B cell (primary cell): ENCODE measurements around the gene C1QTNF12. TPM values are rescaled to one million over a fixed set of nuclear protein-coding genes. Genes with fewer than 3 reads are reported as not detected.

Experiments
- ATAC-seq: fragments of 200-7000 bp; cut with Tn5 transposase; one replicate; pipeline ENCODE4 v1.10.0; 2021; ENCODE audit warnings: low read depth, mild to moderate bottlenecking, moderate number of reproducible peaks, moderate library complexity
- CTCF ChIA-PET: fragments of 350-600 bp; sonication (Branson Sonifier 250); formaldehyde crosslinking; loops from one replicate; lab custom pipeline; 2021; ENCODE audit warnings: antibody characterized with exemption, inconsistent platforms; lab: Charles Lee
- POLR2A ChIA-PET: fragments of 350-600 bp; sonication (Branson Sonifier 250); formaldehyde crosslinking; loops from one replicate; lab custom pipeline; 2021; ENCODE audit warnings: antibody characterized with exemption; lab: Charles Lee
- DNase-seq: peaks from one replicate; pipeline ENCODE4 v3.0.0; 2013
- H2AFZ ChIP-seq: 2 replicates; pipeline ENCODE4 v1.6.1; 2012; ENCODE audit warnings: mild to moderate bottlenecking, low read depth, low read length; ENCODE audit not compliant: insufficient read depth, poor library complexity, severe bottlenecking
- H3K27ac ChIP-seq, 2 donors: 1 replicate in 1 of 2; 2 replicates in 1 of 2; pipeline ENCODE4 v1.5.1; 2012 to 2013; ENCODE audit warnings: low read length in 2 of 2, mild to moderate bottlenecking in 2 of 2, moderate library complexity in 1 of 2
- H3K27me3 ChIP-seq, 4 experiments: fragments of 200-600 bp in 1 of 4; sonication (generic) in 1 of 4; replicated peaks in 1 of 4; 1 replicate in 2 of 4; 2 replicates in 2 of 4; pipeline versions ENCODE4 v1.6.1 to v1.7.0; 2013 to 2016; ENCODE audit warnings: low read length in 3 of 4, mild to moderate bottlenecking in 2 of 4, mixed read lengths in 1 of 4, moderate library complexity in 1 of 4; ENCODE audit not compliant: insufficient read depth in 4 of 4, control insufficient read depth in 3 of 4; ENCODE audit errors: control extremely low read depth in 1 of 4
- H3K36me3 ChIP-seq, 2 experiments: replicated peaks in 1 of 2; 1 replicate in 1 of 2; 2 replicates in 1 of 2; pipeline versions ENCODE4 v1.6.1 to v1.7.1; 2013; ENCODE audit warnings: low read length in 1 of 2; ENCODE audit not compliant: insufficient read depth in 2 of 2, control insufficient read depth in 1 of 2; ENCODE audit errors: control extremely low read depth in 1 of 2, extremely low read depth in 1 of 2
- H3K4me1 ChIP-seq, 2 donors: fragments of 200-600 bp in 1 of 2; sonication (generic) in 1 of 2; 1 replicate in 1 of 2; 2 replicates in 1 of 2; pipeline versions ENCODE4 v1.5.1 to v1.6.1; 2013 to 2017; ENCODE audit warnings: low read length in 2 of 2; ENCODE audit not compliant: control insufficient read depth in 2 of 2, insufficient read depth in 2 of 2
- H3K4me2 ChIP-seq: replicated peaks from 2 replicates; pipeline ENCODE3; 2012; ENCODE audit warnings: mild to moderate bottlenecking, low read depth, low read length; ENCODE audit not compliant: poor library complexity, severe bottlenecking
- H3K4me3 ChIP-seq, 5 experiments: fragments of 200-600 bp in 1 of 5; sonication (generic) in 1 of 5; 1 replicate in 3 of 5; 2 replicates in 2 of 5; pipeline versions ENCODE4 v1.5.1 to v1.7.0; 2011 to 2016; ENCODE audit warnings: low read length in 4 of 5, mild to moderate bottlenecking in 4 of 5, low read depth in 2 of 5, control low read depth in 1 of 5, moderate library complexity in 1 of 5; ENCODE audit not compliant: insufficient read depth in 1 of 5; ENCODE audit errors: control extremely low read depth in 1 of 5, extremely low read depth in 1 of 5
- H3K79me2 ChIP-seq: fragments of 200-600 bp; sonication (generic); one replicate; pipeline ENCODE4 v1.6.0; 2016; ENCODE audit warnings: low read length; ENCODE audit not compliant: control insufficient read depth, insufficient read depth
- H3K9ac ChIP-seq: fragments of 200-600 bp; sonication (generic); 2 replicates; pipeline ENCODE4 v1.6.1; 2017; ENCODE audit warnings: mild to moderate bottlenecking, low read length, moderate library complexity
- H3K9me3 ChIP-seq, 3 donors: one replicate each; pipeline versions ENCODE4 v1.6.1 to v1.7.1; 2013; ENCODE audit warnings: low read length in 2 of 3; ENCODE audit not compliant: control insufficient read depth in 2 of 3, insufficient read depth in 1 of 3; ENCODE audit errors: control extremely low read depth in 1 of 3
- H4K20me1 ChIP-seq: 2 replicates; pipeline ENCODE4 v1.6.0; 2012; ENCODE audit warnings: mild to moderate bottlenecking, low read length; ENCODE audit not compliant: insufficient read depth, control insufficient read depth, poor library complexity, severe bottlenecking
- H3K27ac Mint-ChIP-seq: one replicate; pipeline ENCODE4 v1.8.0; 2021; ENCODE audit warnings: mixed read lengths
- H3K27me3 Mint-ChIP-seq: one replicate; pipeline ENCODE4 v1.8.0; 2021; ENCODE audit warnings: mixed read lengths
- H3K4me1 Mint-ChIP-seq: one replicate; pipeline ENCODE4 v1.8.0; 2021; ENCODE audit warnings: mixed read lengths
- H3K4me3 Mint-ChIP-seq: one replicate; pipeline ENCODE4 v1.8.0; 2021; ENCODE audit warnings: mixed read lengths
- H3K9me3 Mint-ChIP-seq: one replicate; pipeline ENCODE4 v1.8.0; 2022; ENCODE audit warnings: mixed read lengths; ENCODE audit not compliant: insufficient read depth
- EZH2 ChIP-seq: IDR thresholded peaks from 2 replicates; pipeline ENCODE4 v1.6.1; 2012; ENCODE audit warnings: borderline replicate concordance, low read depth, mild to moderate bottlenecking, moderate library complexity, low read length; ENCODE audit not compliant: insufficient read depth, poor library complexity, severe bottlenecking
- WGBS: methylation state at CpG from one replicate; pipeline ENCODE4 v1.1.5; 2013; ENCODE audit warnings: missing lambda C conversion rate; ENCODE audit not compliant: insufficient coverage; 5-methylcytosine and 5-hydroxymethylcytosine counted together
- intact Hi-C: fragments of 100-400 bp; cut with micrococcal nuclease; formaldehyde crosslinking; loops from one replicate; pipeline ENCODE4 v1.10.0; 2022
- polyA plus RNA-seq: library from polyadenylated mRNA; depleted of rRNA; stranded (reverse); fragments of >200 nt; gene quantifications from 2 replicates; pipeline ENCODE4 v1.2.3, GENCODE V29; 2012
- total RNA-seq, 2 donors: library from RNA; stranded (reverse); fragments of 120-200 nt in 1 of 2; gene quantifications; 1 replicate in 1 of 2; 2 replicates in 1 of 2; pipeline versions ENCODE4 v1.2.3 to v1.2.4, GENCODE V29; 2013 to 2022
- TF ChIP-seq, protein P1 (sequence below): fragments of 200-600 bp; IDR thresholded peaks from one replicate; pipeline ENCODE4 v1.8.0; 2022; ENCODE audit warnings: antibody characterized with exemption, mild to moderate bottlenecking

Gene C1QTNF12
- total and polyA plus RNA-seq, 2 donors (not counting 1 experiment from before 2014, with no cell fraction given): 1.2 to 3.2 TPM

DNA sequence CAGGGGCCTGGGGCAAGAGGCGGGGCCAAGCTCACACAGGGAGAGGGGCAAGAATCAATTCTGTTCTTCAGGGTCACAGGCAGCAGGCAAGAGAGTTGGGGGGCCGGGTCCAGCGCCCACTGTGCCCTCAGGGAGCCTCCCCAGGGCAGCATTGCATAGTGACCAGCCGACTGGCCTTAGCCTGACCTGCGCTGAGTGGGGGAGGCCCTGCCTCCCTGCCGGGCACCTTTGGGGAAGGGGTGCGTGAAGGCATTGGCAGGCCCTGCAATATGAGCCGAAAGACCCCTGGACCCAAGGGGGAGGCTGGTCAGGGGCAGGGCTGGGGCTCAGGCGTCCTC lies 45.9 kb upstream of the C1QTNF12 start:
- H3K4me1 ChIP-seq: peaks cover 0 to 16% of the 10 kb centered on the region in 2 donors
- H3K9me3 Mint-ChIP-seq: no peaks in the 10 kb centered on the region
- H3K4me3 ChIP-seq: no peak overlapping the region
- no peak overlapping the region for H3K27ac ChIP-seq
- no peaks in the 10 kb centered on the region for H3K9me3 ChIP-seq
- DNase-seq: no peak
- no peaks in the 10 kb centered on the region for H4K20me1 ChIP-seq
- H3K4me3 Mint-ChIP-seq: no peak overlapping the region
- H3K27me3 Mint-ChIP-seq: no peaks in the 10 kb centered on the region
- intact Hi-C loops: loop anchor here (2.0 kb wide), 2 partner anchors 170 to 260 kb away; no protein-coding TSS in a partner anchor
- peaks cover 11% of the 10 kb centered on the region for H3K4me1 Mint-ChIP-seq
- H3K27ac Mint-ChIP-seq: no peak overlapping the region
- WGBS: 90% methylated on average over 9 of the region's 9 CpGs
- ChIA-PET CTCF (interaction anchor here (0.6 to 4.3 kb wide), 27 partner anchors 8 to 311 kb away, joined by 3 to 118 read pairs (median 5); partner anchors contain the start of genes AGRN, PERM1 and UBE2J2), POLR2A (interaction anchor here (0.6 to 1.9 kb wide), 4 partner anchors 11 to 1256 kb away, joined by 3 to 8 read pairs (median 3); no protein-coding TSS in a partner anchor)
- no peak for TF ChIP-seq EZH2
- TF ChIP-seq, protein P1, sequence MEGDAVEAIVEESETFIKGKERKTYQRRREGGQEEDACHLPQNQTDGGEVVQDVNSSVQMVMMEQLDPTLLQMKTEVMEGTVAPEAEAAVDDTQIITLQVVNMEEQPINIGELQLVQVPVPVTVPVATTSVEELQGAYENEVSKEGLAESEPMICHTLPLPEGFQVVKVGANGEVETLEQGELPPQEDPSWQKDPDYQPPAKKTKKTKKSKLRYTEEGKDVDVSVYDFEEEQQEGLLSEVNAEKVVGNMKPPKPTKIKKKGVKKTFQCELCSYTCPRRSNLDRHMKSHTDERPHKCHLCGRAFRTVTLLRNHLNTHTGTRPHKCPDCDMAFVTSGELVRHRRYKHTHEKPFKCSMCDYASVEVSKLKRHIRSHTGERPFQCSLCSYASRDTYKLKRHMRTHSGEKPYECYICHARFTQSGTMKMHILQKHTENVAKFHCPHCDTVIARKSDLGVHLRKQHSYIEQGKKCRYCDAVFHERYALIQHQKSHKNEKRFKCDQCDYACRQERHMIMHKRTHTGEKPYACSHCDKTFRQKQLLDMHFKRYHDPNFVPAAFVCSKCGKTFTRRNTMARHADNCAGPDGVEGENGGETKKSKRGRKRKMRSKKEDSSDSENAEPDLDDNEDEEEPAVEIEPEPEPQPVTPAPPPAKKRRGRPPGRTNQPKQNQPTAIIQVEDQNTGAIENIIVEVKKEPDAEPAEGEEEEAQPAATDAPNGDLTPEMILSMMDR: no peak
- H3K4me2 ChIP-seq: no peak overlapping the region
- H3K79me2 ChIP-seq: no peaks in the 10 kb centered on the region
- no peak for ATAC-seq
- no peak overlapping the region for H3K9ac ChIP-seq
- no peaks in the 10 kb centered on the region for H3K36me3 ChIP-seq
- H2AFZ ChIP-seq: no peak overlapping the region
- H3K27me3 ChIP-seq: no peaks in the 10 kb centered on the region
